CD4-positive, alpha-beta T cell treated with Interleukin-4 for 1 hour (primary cell): ENCODE measurements around the gene AGXT2.
"Not testable (repeated sequence)": the region's sequence is repeated elsewhere in the genome, so short reads cannot be mapped to it uniquely, and the experiment has no call there.

Experiments
- DNase-seq, 2 donors: peaks; one replicate each; pipeline ENCODE4 v3.0.0-alpha.2; 2020 to 2022

The AGXT2 gene

DNA sequence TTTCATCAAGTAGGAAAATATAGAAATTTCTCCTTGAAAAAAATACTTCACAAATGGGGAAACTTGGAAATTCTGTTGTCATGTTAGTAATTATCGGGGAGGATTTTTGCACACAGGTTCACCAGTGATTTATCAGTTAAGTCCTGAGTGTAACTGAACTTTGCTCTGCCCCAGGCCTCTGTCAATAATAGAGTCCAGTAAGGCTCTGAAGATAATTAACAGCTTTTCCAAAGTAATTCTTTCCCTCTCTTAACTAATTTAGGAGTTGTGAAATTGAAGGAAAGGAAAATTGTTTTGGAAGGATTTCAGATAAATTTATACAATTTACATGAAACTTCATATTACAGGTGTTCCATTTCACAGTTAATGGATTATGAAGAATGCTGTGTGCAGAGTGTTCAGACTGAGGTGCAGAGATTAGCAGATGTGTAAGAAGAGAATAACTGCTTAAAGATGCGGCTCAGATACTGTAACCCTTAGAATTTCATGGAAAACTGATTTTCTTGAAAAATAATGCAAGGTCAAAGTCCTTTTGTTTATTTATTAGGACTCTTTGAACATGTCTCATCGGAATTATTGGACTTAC lies 2.9 kb upstream of the AGXT2 start:
- DNase-seq = no peak

DNA sequence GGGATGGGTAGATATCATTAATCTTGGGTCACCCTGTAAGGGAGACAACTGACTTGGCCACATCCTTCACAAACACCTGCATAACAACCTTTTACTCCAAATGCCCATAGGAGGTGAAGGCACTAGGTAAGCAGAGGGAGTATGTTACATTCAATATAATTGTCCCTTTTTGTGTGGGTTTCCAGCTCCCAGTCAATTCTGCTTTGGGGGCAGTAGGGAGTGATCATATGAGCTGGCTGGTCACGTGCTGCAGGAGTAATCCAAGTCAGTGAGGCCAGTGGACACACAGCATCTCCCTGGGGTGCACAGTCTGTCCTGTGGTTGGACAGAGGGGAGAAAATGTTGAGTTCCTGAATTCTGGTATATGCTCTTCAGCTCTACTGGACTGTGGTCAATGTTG lies 1.2 kb upstream of the AGXT2 start:
- no peak for DNase-seq

DNA sequence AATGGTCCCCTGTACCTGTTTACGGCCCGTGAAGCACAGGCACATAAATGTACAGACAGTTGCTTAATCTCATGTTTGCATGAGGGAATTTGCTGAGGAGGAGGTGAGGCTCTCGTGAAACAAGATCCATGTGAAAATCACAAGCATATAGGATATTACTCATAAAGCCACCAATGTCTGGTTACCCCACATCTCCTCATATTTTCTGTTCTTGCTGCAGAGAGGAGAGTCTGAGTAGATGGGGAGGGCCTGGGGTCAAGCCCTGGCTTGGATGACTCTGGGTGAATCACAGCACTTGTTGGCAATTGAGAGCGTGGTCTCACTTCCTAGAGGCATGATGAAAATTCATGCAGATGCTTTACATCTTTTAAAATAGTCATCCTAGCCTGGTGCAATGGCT lies 975 bp downstream of the AGXT2 start:
- no peak for DNase-seq

DNA sequence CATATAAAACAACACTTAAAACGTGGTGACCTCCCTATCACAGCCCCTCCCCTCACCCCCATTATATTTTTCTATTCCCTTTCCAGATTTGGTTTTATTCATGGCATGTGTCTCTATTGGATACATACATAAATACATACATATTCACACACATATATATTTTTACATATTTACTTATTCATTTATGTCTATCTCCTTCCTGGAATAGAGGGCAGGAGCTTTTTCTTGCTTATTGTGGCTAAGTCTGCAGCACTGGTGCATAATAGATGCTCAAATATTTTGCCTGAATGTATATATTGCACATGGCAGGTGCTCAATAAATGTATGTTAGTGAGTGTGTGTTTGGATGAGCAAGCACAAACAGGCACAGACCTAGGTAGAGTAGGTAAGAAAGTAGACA lies 2.5 kb downstream of the AGXT2 start:
- no peak for DNase-seq

DNA sequence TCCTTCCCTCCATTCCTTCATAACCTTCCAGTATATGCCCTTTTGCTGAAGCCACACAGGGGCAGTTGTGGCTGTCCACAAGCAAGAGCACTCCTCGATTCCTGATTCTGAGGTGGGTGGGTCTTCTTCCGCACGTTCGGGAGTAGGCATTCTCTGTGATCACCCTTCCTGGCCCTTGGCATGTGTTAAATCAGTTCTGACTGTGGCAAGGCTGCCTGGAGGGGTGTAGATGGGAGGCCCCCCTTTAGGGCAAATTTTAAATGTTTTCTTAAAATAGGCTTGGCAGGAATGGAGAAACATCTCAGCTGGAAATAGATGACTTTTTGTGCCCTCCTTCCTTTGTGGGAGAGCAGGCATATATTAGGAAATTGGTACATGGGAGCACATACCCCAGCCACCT lies 3.1 kb downstream of the AGXT2 start:
- DNase-seq = no peak

DNA sequence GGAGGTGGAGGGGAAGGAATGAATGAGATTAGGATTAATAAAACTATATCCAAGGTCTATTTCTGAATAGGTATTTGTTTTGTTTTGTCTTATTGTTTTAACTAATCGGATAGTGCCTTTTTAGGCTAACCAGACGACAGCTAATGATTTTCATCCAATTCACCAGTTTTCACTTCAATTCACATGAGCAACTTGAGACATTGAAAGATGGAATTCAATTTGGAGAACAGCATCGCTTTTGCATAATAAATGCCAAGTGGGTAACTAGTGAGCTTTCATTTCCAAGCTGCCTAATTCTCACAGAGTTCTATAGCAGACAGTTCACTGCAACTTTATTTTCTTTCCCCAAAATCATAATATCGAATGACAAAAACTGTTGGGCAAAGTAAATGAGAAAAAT lies 5.0 kb downstream of the AGXT2 start:
- no peak for DNase-seq

DNA sequence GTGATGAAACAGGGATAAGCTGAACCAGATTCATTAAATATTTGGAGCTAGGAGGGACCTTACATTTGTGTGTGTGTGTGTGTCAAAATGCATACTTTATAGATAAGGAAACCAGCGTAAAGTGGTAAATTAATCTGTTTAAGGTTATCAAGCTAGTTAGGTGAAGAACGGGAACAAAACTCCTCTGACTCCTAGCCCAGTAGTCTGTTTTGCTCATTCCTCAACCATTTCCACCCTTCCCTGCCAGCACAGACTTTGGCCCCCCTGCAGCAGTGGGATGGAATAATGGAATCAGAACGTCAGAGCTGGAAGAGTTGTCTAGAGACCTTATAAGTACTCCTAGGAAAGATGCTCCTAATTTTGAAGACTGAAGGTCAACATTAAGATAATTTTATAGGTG lies 6.5 kb downstream of the AGXT2 start:
- DNase-seq = no peak

DNA sequence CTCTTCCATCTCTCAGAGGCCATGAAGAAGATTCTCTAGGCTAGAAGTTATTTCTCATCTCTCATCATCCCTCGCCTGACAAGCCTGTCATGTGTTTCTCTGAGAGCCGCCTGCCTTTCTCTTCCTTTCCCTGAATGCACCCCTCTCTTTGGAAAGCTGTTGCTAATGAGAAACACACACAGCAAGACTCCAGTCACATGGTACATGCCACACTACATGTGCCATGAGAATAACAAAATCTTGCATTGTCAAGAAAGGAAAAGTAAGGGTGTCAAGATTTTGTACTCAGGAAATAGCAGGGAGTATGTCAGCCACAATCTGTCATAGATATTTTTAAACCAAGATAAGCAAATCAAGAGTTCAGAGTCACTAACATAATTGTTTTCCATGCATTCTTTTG lies 8.9 kb downstream of the AGXT2 start:
- DNase-seq = no peak

DNA sequence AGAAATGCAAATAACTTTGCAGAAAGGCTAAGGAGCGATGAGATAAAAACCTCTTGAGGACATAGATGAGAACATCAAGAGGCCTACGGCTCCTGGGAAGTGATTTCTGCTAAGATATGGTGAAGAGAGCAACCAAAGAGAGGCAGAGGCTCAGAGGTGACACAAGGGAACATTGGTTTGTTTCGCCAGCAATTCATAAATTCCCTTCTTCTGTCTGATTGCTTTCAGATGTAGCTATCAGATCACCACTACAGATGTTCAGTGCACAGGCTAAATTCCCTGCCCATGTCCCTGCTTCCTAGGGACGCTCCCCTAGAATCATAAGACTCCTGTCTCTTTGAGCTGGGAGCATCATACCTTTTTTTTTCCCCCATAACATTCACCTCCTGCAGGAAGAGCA lies 11.2 kb downstream of the AGXT2 start:
- DNase-seq = no peak

DNA sequence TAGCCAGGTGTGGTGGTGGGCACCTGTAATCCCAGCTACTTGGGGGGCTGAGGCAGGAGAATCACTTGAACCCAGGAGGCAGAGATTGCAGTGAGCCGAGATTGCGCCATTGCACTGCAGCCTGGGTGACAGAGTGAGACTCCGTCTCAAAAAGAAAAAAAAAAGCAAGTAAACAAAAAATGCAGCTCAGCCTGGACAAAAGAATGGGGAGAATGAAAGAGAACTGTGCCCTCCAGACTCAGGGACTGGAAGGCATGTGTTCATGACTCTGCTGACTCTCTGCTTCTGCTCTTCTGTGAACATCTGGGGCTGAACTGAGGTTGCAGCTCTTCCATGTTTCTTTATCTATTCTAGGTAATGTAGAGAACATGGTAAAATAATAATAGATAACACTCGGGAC lies 11.8 kb downstream of the AGXT2 start:
- DNase-seq = not testable (repeated sequence)

DNA sequence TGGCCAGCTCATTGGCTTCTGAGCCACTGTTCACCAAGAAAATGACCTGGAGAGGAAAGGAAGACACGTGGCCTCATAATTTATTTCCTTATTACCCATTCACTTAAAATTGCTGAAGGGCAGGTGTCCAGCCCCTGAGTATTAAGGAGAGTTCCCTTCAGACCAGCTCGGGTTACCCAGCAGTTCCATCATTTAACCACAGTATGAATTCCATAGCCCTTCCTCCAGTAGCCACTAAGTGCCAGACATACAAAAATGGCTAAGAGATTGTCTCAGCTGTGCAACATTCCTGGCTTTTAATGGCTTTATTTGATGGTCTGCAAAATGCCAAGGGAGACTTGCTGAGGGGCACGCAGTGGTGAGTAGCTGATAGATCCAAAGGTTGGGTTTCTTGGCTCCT lies 12.5 kb downstream of the AGXT2 start:
- no peak for DNase-seq

DNA sequence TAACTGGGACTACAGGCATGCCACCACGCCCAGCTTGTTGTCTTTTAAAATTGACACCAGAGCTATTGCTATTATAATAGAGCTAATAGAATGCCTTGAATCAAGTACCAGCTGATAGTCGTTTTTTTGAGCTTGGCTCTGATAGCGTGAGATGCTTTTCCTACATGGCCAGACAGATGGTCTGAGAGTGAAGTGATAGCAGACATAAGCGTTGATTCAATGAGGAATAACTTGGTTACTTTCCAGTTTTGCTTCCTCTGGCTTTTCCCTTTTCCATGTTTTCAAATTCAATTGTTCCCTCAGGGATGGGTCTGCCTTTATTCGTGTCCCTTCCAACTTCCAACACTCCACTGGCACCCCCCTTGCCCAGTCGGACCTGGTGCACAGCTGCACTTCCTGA lies 15.4 kb downstream of the AGXT2 start:
- DNase-seq = no peak

DNA sequence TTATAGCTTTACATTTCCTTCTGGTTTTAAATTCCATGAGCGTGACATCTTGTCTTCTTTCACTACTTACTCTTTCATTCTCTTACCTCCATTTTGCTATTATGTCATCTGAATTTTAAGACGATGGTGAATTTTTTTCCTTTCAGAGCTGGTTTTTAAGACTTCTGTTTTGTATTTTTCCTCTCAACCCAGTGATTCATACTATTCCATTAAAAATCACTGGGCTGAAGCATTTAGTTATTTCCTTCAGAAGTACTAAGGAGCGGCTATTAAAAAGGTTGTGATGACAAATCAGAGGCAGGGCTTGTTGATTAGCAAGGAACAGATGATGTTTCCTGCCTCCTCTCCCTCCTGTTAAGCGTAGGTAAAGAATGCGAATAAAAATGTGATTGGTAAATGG lies 16.5 kb downstream of the AGXT2 start:
- DNase-seq = no peak

DNA sequence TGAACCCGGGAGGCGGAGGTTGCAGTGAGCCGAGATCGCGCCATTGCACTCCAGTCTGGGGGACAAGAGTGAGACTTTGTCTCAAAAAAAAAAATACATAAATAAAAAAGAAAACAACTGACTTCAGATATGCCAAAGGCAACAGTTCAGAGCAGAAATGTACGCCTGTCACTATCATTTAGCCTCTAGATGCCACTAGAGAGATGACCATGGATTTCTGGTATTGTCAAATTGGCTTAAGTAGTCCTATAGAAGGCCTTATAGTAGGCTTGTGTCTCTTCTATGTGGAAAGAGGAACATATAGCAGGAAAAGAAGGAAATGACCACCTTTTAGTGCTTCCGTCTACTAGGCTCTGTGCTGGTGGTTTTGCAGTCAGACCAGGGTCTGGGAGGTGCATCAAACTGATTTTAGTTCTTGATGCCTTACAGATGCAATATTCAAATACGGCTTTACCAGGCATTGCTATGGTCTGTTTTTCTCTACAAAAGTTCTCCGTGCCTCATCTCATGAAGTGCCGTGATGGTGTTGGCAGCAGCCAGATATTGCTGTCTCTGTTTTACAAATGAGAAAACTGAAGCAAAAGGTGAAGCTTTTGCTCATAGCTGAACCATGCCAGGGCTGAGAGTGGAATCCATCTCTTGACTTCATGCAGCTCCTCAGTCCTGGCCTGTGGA lies 17.2 kb downstream of the AGXT2 start:
- DNase-seq = no peak

DNA sequence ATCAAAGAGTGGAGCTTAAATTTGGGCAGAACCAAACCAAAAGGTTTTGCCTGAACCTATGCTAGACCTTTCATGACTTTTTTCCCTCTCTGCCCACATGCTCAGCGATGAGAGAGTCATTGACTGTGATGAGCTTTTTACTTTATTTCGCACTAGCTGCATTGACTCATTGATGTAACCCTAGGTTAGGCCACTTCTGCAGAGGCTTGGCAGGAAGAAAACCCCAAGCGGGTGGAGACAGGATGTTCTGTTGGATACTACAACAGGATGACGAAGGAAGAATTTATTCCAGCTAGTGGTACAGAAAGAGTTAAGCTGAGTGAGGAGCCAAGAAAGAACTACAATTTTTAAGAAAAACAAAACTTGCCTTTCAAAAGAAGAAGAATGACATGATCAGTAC lies 18.4 kb downstream of the AGXT2 start:
- no peak for DNase-seq

DNA sequence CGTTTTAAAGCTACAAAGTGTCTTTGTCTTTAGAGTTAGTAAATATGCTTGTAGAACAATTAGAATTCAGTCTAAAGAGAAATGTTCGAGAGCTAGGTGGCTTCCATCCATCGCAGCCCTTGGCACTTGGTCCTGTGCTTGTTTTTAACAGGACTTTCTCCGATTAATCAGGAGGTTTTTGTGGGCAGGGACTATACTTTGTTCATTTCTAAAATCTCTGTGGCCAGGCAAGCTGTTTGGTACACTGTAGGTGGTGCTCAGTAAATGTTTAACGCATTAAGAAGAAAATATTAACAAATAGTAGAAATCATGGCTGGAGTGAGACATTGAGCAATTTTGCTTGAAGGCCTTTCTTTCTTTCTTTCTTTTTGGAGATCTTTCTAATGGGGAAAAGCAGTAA lies 20.8 kb downstream of the AGXT2 start:
- DNase-seq = no peak

DNA sequence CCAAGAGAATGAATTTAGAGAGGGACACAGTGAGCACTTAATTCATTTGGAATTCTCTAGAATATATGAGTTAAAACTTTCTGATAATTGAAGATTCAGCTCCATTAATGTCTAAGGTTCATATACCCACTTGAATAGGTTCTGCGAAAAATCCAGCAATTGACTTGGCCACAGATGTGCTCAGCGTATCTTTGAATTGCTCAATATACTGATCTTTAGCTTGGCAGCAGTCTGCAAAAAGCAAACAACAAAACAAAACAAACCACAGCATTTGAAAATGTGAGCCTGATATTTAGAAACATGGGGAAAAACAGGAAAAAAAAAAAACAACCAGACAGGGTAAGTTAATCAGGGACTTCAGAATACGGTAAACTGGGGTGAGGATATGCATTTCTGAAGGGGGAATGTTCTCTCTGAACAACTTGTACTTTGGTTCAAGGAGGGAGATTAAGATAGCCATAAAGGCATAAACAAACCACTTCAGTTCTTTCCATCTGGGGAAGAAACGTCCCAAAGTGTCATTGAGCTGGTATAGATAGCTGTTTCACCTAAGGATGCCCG lies 21.4 kb downstream of the AGXT2 start:
- DNase-seq = no peak

DNA sequence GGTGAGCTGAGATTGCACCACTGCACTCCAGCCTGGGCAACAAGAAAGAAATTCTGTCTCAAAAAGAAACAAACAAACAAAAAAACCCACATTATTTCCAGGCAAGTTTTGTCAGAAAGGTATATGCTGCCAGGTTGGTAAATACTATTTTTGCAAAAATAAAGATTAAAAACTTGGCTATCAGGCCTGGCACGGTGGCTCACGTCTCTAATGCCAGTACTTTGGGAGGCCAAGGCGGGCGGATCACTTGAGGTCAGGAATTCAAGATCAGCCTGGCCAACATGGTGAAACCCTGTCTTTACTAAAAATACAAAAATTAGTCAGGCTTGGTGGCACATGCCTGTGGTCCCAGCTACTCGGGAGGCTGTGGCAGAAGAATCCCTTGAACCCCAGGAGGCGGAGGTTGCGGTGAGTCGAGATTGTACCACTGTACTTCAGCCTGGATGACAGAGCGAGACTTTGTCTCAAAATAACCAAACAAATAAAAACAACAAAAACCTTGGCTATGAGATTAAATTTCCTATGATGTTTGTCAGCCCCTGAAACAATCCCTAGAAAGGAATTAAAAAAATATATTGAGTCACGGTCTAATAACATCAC lies 22.7 kb downstream of the AGXT2 start:
- DNase-seq = no peak

DNA sequence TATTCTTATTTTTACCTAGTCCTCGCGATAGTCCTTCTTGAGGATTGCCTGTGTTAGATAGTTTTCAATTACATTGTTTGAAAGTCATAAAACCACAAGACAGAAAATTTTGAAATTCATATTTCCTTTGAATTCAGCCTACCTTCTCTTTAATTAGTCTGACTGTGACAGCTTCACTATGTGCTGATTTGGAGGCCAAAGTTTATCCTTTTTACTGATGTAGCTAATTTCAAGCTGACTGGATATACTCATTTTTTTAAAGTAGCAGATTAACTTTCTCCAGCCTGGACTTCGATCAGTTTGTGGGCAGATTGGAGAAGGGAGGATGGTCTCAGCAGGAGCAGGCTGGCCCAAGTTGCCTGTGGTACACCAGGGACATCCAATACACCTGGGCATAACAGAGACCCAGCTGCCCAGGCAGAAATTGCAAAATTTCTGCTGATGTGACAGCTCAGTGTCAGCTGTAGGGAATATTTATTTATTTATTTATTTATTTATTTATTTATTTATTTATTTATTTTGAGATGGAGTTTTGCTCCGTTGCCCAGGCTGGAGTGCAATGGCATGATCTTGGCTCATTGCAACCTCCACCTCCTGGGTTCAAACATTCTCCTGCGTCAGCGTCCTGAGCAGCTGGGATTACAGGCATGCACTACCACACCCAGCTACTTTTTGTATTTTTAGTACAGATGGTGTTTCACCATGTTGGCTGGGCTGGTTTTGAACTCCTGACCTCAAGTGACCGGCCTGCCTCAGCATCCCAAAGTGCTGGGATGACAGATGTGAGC lies 24.2 kb downstream of the AGXT2 start:
- no peak for DNase-seq

DNA sequence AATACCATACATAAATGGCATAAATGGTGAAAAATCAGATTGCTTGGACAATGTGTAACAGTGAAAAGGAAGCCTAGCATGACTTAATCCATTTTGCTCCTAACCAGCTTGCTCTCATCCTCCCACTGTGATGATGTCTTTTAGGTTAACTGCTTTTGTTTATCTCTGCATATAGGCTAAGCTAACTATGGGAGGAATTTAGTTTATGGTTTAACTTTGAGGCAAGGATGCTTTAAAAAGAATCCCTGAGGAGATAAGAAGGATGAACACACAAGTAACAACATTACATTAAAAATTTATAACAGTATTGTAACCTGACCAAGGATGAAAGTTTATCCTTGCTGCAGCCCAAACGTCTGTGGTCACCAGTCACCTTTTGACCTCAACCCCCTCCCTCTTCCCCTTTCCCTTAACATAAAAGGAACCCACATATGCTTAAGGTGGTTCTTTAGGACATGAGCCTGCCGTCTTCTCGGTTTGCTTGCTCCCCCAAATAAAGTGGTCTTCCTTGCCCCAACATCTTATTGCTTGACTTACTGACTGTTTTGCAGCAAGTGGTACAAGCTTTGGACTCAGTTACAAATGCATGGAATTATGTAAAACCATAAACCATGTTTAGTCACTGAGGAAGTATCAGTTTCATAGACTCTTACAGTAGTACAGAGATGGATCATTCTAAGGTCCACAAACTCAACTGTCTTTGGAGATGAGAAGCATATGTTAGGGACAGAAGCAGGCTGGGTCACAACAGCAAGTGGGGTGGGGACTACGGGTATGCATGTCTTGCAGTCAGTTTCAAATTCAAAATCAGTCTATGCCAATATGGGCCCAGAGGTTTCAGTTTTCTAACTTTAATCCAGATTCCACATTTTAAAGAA lies 31.3 kb downstream of the AGXT2 start:
- no peak for DNase-seq

DNA sequence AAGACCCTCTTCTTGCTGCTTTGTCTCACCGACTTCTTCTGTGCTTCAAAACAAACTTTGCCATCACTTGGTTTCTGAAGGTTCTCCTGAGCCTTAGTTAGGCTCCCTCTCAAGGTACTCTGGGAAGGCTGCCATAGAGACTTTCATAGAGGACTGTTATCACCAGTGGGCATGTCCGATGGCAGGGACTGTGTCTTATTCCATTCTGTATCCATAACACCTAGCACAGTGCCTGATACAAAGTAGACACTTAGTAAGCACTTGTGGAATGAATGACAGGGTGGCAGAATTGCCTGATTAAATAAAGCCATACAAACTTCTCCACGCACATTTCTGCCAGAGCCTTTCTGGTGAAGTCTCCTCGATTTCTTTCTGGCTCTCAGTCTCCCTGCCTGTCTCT lies 32.7 kb downstream of the AGXT2 start:
- DNase-seq = no peak

DNA sequence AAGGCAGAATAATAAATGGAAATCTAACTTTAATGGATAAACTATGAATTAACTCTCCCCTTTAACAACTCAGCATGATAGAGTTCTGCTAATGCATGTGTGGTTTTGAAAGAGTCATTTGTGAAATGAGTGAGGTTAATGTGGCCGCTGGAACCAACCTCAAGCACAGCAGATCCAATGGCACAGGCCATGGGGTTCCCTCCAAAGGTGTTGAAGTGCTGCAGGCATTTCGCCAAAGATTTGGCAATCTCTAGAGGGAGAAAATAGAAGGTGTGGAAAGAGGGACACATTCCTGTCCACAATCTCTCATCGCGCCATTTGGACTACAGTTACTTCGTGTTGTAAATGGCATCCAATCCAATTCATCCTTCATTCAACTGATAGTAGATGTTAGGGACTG lies 35.0 kb downstream of the AGXT2 start:
- DNase-seq = no peak

DNA sequence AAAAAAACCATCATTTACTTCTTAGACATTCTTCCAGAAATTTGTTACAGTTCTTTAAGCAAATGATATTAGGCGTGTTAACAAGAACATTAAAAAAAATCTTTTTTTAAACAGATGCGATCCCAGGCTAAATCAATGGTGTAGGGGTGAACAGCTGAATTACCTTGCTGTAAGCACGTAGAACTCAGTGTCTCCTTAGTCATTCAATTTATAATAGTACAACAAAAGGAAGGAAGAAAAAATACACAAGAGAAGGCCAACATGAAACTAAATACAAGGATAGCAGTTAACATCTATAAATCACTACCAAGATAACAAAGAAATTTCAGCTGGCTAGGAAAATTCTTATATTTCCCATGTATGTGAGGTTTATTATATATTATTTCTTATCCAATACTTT lies 35.4 kb downstream of the AGXT2 start:
- no peak for DNase-seq
